ENCODE results near the gene SECISBP2L.

SECISBP2L gene

GRCh38 chr15:49063402-49064280 is 17.4 kb upstream of the SECISBP2L start:
- in situ Hi-C loops (cut with HindIII; ENCODE audit: low pct_ligation_motif_present, low pct_unique_long_range_greater_than_20kb, low sequenced_read_pairs) = no loop called here
- DNase-seq = no peak

- no peak for DNase-seq
- in situ Hi-C loops (cut with HindIII; ENCODE audit: low pct_ligation_motif_present, low pct_unique_long_range_greater_than_20kb, low sequenced_read_pairs) = no loop called here
Observed at GRCh38 chr15:49062900-49063299, 16.7 kb upstream of the SECISBP2L start.

DNA sequence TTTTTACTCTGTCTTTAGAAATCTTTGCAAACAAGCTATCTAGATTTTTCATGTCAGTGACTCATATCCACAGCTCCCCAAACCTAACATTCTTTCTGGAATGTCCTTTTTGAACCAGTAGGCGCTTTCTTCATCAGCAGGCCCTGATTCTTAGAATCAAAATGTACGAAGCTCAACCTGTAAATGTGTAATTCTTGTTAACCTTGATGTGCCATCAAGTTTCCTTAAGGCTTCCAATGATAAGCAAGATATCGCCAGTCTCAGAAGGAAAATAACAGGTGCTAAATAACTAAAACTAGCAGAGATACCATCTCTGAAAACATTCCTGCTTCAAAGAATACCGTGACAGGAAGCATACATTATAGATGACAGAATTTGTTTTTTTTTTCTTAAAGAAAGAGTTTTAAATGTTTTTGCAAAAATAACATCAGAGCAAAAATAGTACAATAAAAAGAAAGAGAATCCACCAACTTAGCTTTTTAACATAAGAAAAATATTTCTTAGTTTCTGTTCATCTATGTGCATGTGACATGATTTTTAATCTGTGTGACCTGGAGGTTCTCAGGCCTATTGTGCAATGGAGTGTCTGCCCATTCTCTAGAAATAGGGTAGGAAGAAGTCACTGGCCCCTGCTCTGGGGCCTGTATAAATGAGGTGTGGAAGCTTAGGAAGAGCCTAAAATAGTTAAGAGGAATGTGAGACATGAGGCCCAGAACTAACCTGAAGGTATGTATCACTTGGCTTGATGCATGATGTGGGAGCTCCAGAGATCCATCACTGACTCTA is 14.7 kb upstream of the SECISBP2L start:
- DNase-seq = no peak
- in situ Hi-C loops (cut with HindIII; ENCODE audit: low pct_ligation_motif_present, low pct_unique_long_range_greater_than_20kb, low sequenced_read_pairs) = no loop called here

GRCh38 chr15:49059491-49059890 is 13.2 kb upstream of the SECISBP2L start:
- in situ Hi-C loops (cut with HindIII; ENCODE audit: low pct_ligation_motif_present, low pct_unique_long_range_greater_than_20kb, low sequenced_read_pairs) = no loop called here
- DNase-seq = no peak

- in situ Hi-C loops (cut with HindIII; ENCODE audit: low pct_ligation_motif_present, low pct_unique_long_range_greater_than_20kb, low sequenced_read_pairs) = no loop called here
- DNase-seq = no peak
Observed at GRCh38 chr15:49058559-49058958, 12.3 kb upstream of the SECISBP2L start.

- in situ Hi-C loops (cut with HindIII; ENCODE audit: low pct_ligation_motif_present, low pct_unique_long_range_greater_than_20kb, low sequenced_read_pairs) = no loop called here
- no peak for DNase-seq
Observed at GRCh38 chr15:49055630-49056029, 9.4 kb upstream of the SECISBP2L start.

DNA sequence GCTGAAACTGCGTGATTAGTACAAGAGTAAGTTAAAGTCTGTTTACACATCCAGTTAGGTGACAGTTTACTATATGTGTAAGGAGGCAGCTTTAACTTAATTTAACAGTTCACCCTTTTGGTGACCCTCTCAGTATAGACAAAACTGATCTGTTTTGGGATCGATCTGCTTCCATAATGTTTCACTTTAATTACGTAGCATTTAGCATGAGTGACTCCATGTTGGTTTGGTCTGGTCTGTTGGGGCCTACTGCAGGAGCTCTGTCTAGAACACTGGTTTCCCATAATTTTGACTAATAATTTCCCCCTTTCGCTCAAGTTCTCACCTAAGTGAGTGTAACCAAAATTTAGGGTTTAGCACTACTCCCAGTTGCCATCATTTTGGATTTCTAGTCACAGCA is 6.4 kb upstream of the SECISBP2L start:
- DNase-seq = no peak
- in situ Hi-C loops (cut with HindIII; ENCODE audit: low pct_ligation_motif_present, low pct_unique_long_range_greater_than_20kb, low sequenced_read_pairs) = no loop called here

DNA sequence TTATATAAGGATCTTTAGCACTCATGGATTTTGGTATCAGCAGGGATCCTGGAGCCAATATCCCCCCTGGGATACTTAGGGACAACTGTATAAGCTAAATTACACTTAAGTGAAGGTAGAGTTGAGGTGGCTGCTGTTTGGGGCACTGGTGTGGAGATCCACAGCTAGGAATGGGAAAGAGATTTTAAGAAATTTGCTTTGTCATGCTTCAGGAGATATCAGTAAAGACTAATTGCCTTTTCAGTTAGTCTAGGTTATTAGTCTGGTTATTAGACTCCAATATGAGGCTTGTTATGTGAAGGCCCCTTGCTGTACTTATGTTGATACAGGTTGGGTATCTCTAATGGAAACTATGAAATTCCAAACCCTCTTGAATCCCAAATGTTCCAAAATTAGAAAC is 1.2 kb upstream of the SECISBP2L start:
- no peak for DNase-seq
- in situ Hi-C loops (cut with HindIII; ENCODE audit: low pct_ligation_motif_present, low pct_unique_long_range_greater_than_20kb, low sequenced_read_pairs) = no loop called here

DNA sequence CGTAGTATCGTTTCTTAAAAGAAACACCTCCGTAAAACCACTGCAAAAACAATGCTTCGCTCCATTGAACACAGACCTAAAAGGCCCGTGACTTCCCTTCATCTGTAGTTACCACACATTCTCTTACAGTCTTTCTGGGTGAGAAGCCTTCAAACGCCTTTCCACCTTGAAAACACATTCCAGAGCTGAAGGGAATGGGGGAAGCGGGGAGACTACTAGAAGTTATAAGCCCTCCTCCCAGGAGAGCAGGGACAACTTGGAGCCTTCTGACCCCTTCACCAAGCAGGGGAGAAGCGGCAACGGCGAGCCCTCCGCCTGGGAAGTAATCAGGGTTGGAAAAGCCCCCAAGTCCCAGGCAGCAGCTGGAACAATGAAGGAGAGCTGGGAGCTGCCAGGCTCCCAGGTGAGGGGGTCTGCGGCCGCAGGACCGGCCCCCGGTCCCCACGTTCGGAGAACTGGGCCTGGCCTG is 461 bp downstream of the SECISBP2L start:
- in situ Hi-C loops (cut with HindIII; ENCODE audit: low pct_ligation_motif_present, low pct_unique_long_range_greater_than_20kb, low sequenced_read_pairs) = no loop called here
- peak; percentile 72 for DNase-seq

DNA sequence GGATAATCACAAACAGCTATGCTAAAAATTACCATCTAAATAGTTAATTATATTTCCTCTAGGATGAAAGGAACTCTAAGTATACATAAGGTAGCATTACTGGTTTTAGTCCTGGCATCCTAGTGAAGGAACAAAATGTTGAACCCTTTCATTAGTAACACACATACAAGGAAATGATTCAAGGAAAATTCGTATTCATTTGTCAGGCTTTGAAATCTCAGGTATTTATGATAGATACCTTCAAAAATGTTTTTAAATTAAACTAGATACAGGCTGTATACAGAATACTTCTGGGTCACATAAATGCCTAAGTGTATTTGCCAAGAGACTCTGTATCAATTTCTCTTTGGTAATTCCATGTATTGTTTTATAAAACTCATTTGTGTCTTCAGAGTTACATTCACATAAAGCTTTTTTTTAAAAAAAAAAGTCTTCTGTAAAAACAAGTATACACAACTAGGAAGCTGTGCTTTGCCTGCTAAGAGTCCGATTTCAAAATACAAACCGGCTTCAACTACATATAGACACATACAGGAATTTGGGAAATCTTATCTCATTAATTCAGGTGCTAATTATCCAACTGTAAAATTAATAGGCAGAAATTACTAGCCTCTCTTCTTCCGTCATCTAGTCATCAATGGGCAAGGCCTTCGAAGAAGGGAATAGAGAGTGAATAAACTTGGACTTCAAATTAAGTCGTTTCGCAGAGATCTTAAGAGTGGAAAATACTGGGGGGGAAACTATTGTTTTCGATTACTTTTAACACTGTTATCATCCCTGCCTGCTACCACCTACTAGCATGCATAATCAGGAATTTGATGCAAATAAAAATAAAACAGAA is 1.3 kb downstream of the SECISBP2L start:
- in situ Hi-C loops (cut with HindIII; ENCODE audit: low pct_ligation_motif_present, low pct_unique_long_range_greater_than_20kb, low sequenced_read_pairs) = no loop called here
- no peak for DNase-seq

DNA sequence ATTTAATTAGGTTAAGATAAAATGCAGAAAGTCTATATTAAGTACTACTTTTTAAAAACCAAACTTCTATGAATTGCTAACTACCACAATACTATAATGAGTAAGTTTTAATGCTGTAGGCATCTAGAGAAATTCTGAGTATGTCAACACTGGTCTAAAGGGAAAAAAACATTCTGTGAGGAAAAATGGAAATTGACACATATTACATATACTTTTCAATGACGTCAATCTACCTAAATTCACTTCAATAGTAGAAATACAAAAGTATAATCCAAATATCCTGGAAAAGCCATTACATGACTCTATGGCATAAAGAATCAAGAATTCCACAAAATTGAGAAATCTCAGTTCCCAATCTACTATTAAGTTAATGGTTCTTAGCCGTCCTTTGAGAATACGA is 2.2 kb downstream of the SECISBP2L start:
- DNase-seq = no peak
- in situ Hi-C loops (cut with HindIII; ENCODE audit: low pct_ligation_motif_present, low pct_unique_long_range_greater_than_20kb, low sequenced_read_pairs) = no loop called here

DNA sequence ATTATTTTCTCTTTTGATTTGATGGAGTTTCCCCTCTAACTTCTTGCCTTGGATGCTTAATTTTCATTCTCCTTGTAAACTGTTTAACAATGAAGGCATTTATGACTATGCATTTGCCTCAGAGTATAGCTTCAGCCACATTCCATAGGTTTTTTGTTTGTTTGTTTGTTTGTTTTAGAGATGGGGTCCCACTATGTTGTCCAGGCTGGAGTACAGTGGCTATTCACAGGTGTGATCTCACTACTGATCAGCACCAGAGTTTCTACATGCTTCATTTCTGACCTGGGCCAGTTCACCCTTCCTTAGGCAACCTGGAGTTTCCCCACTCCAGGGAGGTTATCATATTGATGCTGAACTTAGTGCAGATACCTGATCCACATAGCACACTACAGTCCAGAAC is 4.1 kb downstream of the SECISBP2L start:
- in situ Hi-C loops (cut with HindIII; ENCODE audit: low pct_ligation_motif_present, low pct_unique_long_range_greater_than_20kb, low sequenced_read_pairs) = no loop called here
- DNase-seq = no peak

- in situ Hi-C loops (cut with HindIII; ENCODE audit: low pct_ligation_motif_present, low pct_unique_long_range_greater_than_20kb, low sequenced_read_pairs) = no loop called here
- no peak for DNase-seq
Observed at GRCh38 chr15:49041426-49041825, 4.8 kb downstream of the SECISBP2L start.

DNA sequence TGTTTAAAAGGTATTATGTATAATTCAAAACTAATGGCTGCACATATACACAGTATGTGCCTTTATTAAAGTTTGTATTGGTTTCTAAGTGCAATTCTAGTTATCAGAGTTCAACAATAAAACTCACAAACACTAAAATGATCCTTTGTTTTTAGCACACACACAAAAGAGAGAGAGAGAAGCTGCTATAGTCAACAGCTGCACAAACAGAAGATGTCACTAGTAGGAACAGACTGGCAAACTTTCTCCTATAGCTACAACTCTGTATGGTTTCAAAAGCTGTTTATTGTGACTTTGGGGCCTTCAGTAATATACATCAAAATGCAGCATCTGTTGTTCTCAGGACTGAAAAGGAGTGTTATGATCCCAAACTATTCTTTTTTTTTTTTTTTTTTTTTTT is 6.1 kb downstream of the SECISBP2L start:
- in situ Hi-C loops (cut with HindIII; ENCODE audit: low pct_ligation_motif_present, low pct_unique_long_range_greater_than_20kb, low sequenced_read_pairs) = no loop called here
- DNase-seq = no peak

DNA sequence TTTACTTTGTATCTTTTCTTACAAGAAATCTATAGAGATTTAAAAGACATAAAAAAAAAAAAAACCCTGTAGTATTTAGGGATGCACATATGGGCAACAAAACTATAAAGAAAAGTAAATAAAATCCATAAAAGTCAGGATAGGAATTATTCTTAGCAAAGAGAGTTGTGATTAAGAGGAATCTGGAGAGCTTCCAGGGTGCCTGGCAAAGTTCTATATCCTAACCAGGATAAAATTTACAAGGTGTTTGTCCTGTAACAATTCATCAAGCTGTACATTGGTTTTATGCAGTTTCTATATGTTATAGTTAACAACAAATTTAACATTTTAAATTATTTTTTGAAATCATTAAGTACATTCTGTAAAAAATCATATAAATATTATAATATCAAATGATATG is 7.9 kb downstream of the SECISBP2L start:
- in situ Hi-C loops (cut with HindIII; ENCODE audit: low pct_ligation_motif_present, low pct_unique_long_range_greater_than_20kb, low sequenced_read_pairs) = no loop called here

GRCh38 chr15:49037546-49037940 is 8.7 kb downstream of the SECISBP2L start:
- in situ Hi-C loops (cut with HindIII; ENCODE audit: low pct_ligation_motif_present, low pct_unique_long_range_greater_than_20kb, low sequenced_read_pairs) = no loop called here
- DNase-seq = peak; percentile 54

More for the DNA sequence above, 7.9 kb downstream of the SECISBP2L start:
- no peak for DNase-seq

DNA sequence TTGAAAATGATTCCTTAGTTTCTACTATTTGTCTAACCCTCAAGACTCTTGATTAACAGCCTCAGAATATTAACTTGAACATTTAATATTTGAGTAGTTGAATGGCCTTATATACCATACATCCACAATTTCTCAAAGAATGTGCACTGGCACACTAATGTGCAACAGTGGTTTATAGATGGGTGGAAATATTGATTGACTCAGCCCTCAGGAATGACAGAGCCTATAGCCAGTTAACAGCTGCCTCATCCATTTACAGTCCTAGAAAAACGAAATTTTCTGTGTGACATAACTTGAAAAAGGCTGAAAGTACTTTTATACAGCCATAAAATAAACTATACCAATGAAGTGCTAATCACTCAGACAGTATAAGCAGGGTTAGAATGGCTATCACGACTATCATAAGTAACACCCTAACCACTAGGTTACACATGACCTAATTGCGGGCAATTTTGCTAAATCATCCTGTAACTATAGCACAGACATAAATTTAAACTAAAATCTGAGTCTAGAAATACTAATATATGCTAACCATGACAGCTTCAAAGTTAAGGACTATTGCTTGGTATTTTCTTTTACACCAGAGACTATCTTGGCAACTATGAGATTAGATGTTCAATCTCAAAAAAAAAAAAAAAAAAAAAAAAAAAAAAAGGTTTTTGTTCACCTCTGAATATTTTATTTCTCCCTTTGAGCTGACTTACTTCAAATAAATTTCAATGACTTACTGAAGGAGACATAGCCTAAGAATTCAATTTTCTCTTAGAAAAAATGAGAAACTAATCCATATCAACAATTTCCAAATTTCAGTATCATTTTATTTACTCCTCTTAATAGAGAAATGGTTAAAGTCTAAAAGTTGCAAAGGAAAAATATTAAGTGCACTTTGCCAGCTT is 9.3 kb downstream of the SECISBP2L start:
- DNase-seq = peak; percentile 81
- in situ Hi-C loops (cut with HindIII; ENCODE audit: low pct_ligation_motif_present, low pct_unique_long_range_greater_than_20kb, low sequenced_read_pairs) = no loop called here

- in situ Hi-C loops (cut with HindIII; ENCODE audit: low pct_ligation_motif_present, low pct_unique_long_range_greater_than_20kb, low sequenced_read_pairs) = no loop called here
Observed at GRCh38 chr15:49035825-49036224, 10.4 kb downstream of the SECISBP2L start.

More at GRCh38 chr15:49035825-49036224, 10.4 kb downstream of the SECISBP2L start:
- DNase-seq = no peak
